ENCODE measurements around the gene ELOVL5. TPM values are rescaled to one million over a fixed set of nuclear protein-coding genes. Genes with fewer than 3 reads are reported as not detected.
A peak's percentile ranks its signal among the peaks of the same experiment; 100 is the strongest.

ELOVL5 gene
- total and polyA plus RNA-seq, 2 experiments from 2014 or later: 83.3 to 180 TPM

Small RNA genes lying within 50 kb of the gene (microRNA-seq; reads per million reads assigned to microRNA genes)
- not detected for gene MIR5685

Small RNA genes lying within 50 kb of the gene (small RNA-seq; reads per million reads assigned to genes)
- gene MIR5685 (ENCODE audit: low replicate concordance) (not detected), gene RNU1-136P (ENCODE audit: low replicate concordance) (0.25 reads per million, percentile 4 among the genes with 10 or more reads in this experiment)

Other genes with a start within 250 kb of the ELOVL5 start
- gene GCM1, start 200.1 kb downstream of the ELOVL5 start, total RNA-seq (2014; rRNA removed; shearing (Covaris generic)): not detected in 2 replicates
- not detected in 2 replicates for gene GCM1, start 200.1 kb downstream of the ELOVL5 start, polyA plus RNA-seq (2016; fragmentation: Nextera tagmentation; extraction: Ambion mirVana)
- 40.3 and 71.4 TPM in 2 replicates for gene GCLC, start 196.2 kb upstream of the ELOVL5 start, total RNA-seq (2014; rRNA removed; shearing (Covaris generic))
- 13.3 and 16.9 TPM in 2 replicates for gene GCLC, start 196.2 kb upstream of the ELOVL5 start, polyA plus RNA-seq (2016; fragmentation: Nextera tagmentation; extraction: Ambion mirVana)

Data from GM23338 (cell line).